H9 (cell line): Measurements from ENCODE around the gene MAST2. TPM values are rescaled to one million over a fixed set of nuclear protein-coding genes. Genes with fewer than 3 reads are reported as not detected.

Source experiments
- DNase-seq: peaks from one replicate; pipeline ENCODE4 v3.0.0-alpha.2; 2017
- H2AFZ ChIP-seq: one replicate; pipeline ENCODE4 v1.6.1; 2013; ENCODE audit warnings: mild to moderate bottlenecking, low read length, control low read depth, moderate library complexity
- H2AK5ac ChIP-seq: 2 replicates; pipeline ENCODE4 v1.6.1; 2013; ENCODE audit warnings: low read length, control low read depth, mixed read lengths; ENCODE audit not compliant: insufficient read length
- H2BK120ac ChIP-seq: one replicate; pipeline ENCODE4 v1.6.1; 2013; ENCODE audit warnings: low read depth, mild to moderate bottlenecking, low read length, control low read depth, inconsistent platforms; ENCODE audit not compliant: poor library complexity, severe bottlenecking
- H2BK12ac ChIP-seq: 2 replicates; pipeline ENCODE4 v1.6.1; 2013; ENCODE audit warnings: low read length, control low read depth, mixed read lengths, low read depth; ENCODE audit not compliant: insufficient read length
- H2BK15ac ChIP-seq: 2 replicates; pipeline ENCODE4 v1.6.1; 2013; ENCODE audit warnings: low read depth, low read length, control low read depth
- H2BK20ac ChIP-seq: one replicate; pipeline ENCODE4 v1.6.1; 2013; ENCODE audit warnings: low read depth, mild to moderate bottlenecking, low read length, control low read depth, inconsistent platforms; ENCODE audit not compliant: poor library complexity, severe bottlenecking
- H2BK5ac ChIP-seq: 2 replicates; pipeline ENCODE4 v1.6.1; 2013; ENCODE audit warnings: low read length, control low read depth, mixed read lengths; ENCODE audit not compliant: insufficient read length
- H3K14ac ChIP-seq: 2 replicates; pipeline ENCODE4 v1.6.1; 2013; ENCODE audit warnings: low read length, control low read depth; ENCODE audit not compliant: insufficient read depth
- H3K18ac ChIP-seq: 2 replicates; pipeline ENCODE4 v1.6.1; 2013; ENCODE audit warnings: low read depth, mild to moderate bottlenecking, mixed read lengths, low read length, control low read depth; ENCODE audit not compliant: insufficient read length
- H3K23ac ChIP-seq: 2 replicates; pipeline ENCODE4 v1.6.1; 2013; ENCODE audit warnings: low read length, control low read depth, mixed read lengths, low read depth; ENCODE audit not compliant: insufficient read length
- H3K23me2 ChIP-seq: 2 replicates; pipeline ENCODE4 v1.6.1; 2013; ENCODE audit warnings: low read depth, mild to moderate bottlenecking, mixed read lengths, low read length, control low read depth; ENCODE audit not compliant: insufficient read length, poor library complexity, severe bottlenecking
- H3K27ac ChIP-seq: 2 replicates; pipeline ENCODE4 v1.5.1; 2013; ENCODE audit warnings: low read length, control low read depth, mixed read lengths, low read depth; ENCODE audit not compliant: insufficient read length
- H3K27me3 ChIP-seq: 2 replicates; pipeline ENCODE4 v1.6.1; 2013; ENCODE audit warnings: low read length, control low read depth, inconsistent platforms; ENCODE audit not compliant: insufficient read depth
- H3K4ac ChIP-seq: 2 replicates; pipeline ENCODE4 v1.6.1; 2013; ENCODE audit warnings: low read depth, mild to moderate bottlenecking, control low read depth, inconsistent platforms, low read length, moderate library complexity
- H3K4me1 ChIP-seq: 2 replicates; pipeline ENCODE4 v1.6.1; 2013; ENCODE audit warnings: low read length, control low read depth, inconsistent platforms; ENCODE audit not compliant: insufficient read depth
- H3K4me2 ChIP-seq: 2 replicates; pipeline ENCODE4 v1.6.1; 2013; ENCODE audit warnings: low read length, control low read depth, mixed read lengths; ENCODE audit not compliant: insufficient read length, insufficient read depth
- H3K56ac ChIP-seq: 2 replicates; pipeline ENCODE4 v1.6.1; 2013; ENCODE audit warnings: low read depth, mild to moderate bottlenecking, mixed read lengths, low read length, control low read depth; ENCODE audit not compliant: insufficient read length
- H3K79me1 ChIP-seq: 2 replicates; pipeline ENCODE4 v1.6.1; 2013; ENCODE audit warnings: low read depth, mild to moderate bottlenecking, moderate library complexity, low read length, control low read depth, inconsistent platforms; ENCODE audit not compliant: insufficient read depth, poor library complexity, severe bottlenecking
- H3K79me2 ChIP-seq: 2 replicates; pipeline ENCODE4 v1.6.1; 2013; ENCODE audit warnings: low read length, control low read depth, inconsistent platforms; ENCODE audit not compliant: insufficient read depth
- H3K9ac ChIP-seq: 2 replicates; pipeline ENCODE4 v1.6.1; 2013; ENCODE audit warnings: low read length, control low read depth, mixed read lengths; ENCODE audit not compliant: insufficient read length; ENCODE audit errors: extremely low read depth
- H3K9me3 ChIP-seq: one replicate; pipeline ENCODE4 v1.6.1; 2013; ENCODE audit warnings: low read depth, low read length, inconsistent platforms; ENCODE audit not compliant: control insufficient read depth
- H3T11ph ChIP-seq: one replicate; pipeline ENCODE4 v1.6.1; 2013; ENCODE audit warnings: mild to moderate bottlenecking, low read length, control low read depth, inconsistent platforms
- H4K20me1 ChIP-seq: one replicate; pipeline ENCODE4 v1.6.1; 2013; ENCODE audit not compliant: control insufficient read depth, insufficient read length, insufficient read depth
- H4K5ac ChIP-seq: 2 replicates; pipeline ENCODE4 v1.6.1; 2013; ENCODE audit warnings: low read depth, mild to moderate bottlenecking, mixed read lengths, low read length, control low read depth; ENCODE audit not compliant: insufficient read length
- H4K8ac ChIP-seq: replicated peaks from 2 replicates; pipeline ENCODE4 v1.6.1; 2013; ENCODE audit warnings: low read length, control low read depth, mixed read lengths, low read depth; ENCODE audit not compliant: insufficient read length
- H4K91ac ChIP-seq: 2 replicates; pipeline ENCODE4 v1.6.1; 2013; ENCODE audit warnings: low read depth, mild to moderate bottlenecking, moderate library complexity, mixed read lengths, low read length, control low read depth; ENCODE audit not compliant: insufficient read length
- H3K27ac Mint-ChIP-seq, 3 experiments: 2 replicates in 2 of 3; 3 replicates in 1 of 3; pipeline ENCODE4 v1.8.0; 2020 to 2021; ENCODE audit warnings: mixed read lengths in 3 of 3, mild to moderate bottlenecking in 1 of 3, moderate library complexity in 1 of 3
- H3K27me3 Mint-ChIP-seq: 2 replicates; pipeline ENCODE4 v1.8.0; 2021; ENCODE audit warnings: low read depth, mild to moderate bottlenecking, moderate library complexity, mixed read lengths
- H3K36me3 Mint-ChIP-seq, 3 experiments: 2 replicates in 2 of 3; 3 replicates in 1 of 3; pipeline ENCODE4 v1.8.0; 2020 to 2021; ENCODE audit warnings: low read depth in 3 of 3, mixed read lengths in 3 of 3; ENCODE audit not compliant: insufficient read depth in 1 of 3
- H3K4me1 Mint-ChIP-seq, 2 experiments: 2 replicates each; pipeline ENCODE4 v1.8.0; 2020; ENCODE audit warnings: mixed read lengths in 2 of 2
- H3K4me3 Mint-ChIP-seq, 2 experiments: 2 replicates in 1 of 2; 3 replicates in 1 of 2; pipeline ENCODE4 v1.8.0; 2020 to 2021; ENCODE audit warnings: mild to moderate bottlenecking in 2 of 2, mixed read lengths in 2 of 2, moderate library complexity in 1 of 2
- H3K9me3 Mint-ChIP-seq, 2 experiments: 2 replicates in 1 of 2; 3 replicates in 1 of 2; pipeline ENCODE4 v1.8.0; 2020; ENCODE audit warnings: mild to moderate bottlenecking in 2 of 2, mixed read lengths in 2 of 2, moderate library complexity in 1 of 2
- WGBS: extraction: QIAGEN DNeasy Blood & Tissue Kit; methylation state at CpG from one replicate; pipeline ENCODE4 v1.1.7; 2013; ENCODE audit warnings: missing lambda C conversion rate, low lambda C conversion rate, mixed read lengths; ENCODE audit not compliant: insufficient read length; ENCODE audit errors: extremely low coverage; 5-methylcytosine and 5-hydroxymethylcytosine counted together
- total RNA-seq: library from RNA; stranded (reverse); gene quantifications from 2 replicates; pipeline ENCODE4 v1.2.1, GENCODE V29; 2021
- TF ChIP-seq, protein P1 (sequence below): fragments of 200-600 bp; sonication (generic); conservative IDR thresholded peaks from 3 replicates; pipeline ENCODE4 v1.8.0; 2021; ENCODE audit warnings: antibody characterized with exemption, mild to moderate bottlenecking

The MAST2 gene
- total RNA-seq, 1 experiment from 2014 or later = 28.8 TPM

DNA sequence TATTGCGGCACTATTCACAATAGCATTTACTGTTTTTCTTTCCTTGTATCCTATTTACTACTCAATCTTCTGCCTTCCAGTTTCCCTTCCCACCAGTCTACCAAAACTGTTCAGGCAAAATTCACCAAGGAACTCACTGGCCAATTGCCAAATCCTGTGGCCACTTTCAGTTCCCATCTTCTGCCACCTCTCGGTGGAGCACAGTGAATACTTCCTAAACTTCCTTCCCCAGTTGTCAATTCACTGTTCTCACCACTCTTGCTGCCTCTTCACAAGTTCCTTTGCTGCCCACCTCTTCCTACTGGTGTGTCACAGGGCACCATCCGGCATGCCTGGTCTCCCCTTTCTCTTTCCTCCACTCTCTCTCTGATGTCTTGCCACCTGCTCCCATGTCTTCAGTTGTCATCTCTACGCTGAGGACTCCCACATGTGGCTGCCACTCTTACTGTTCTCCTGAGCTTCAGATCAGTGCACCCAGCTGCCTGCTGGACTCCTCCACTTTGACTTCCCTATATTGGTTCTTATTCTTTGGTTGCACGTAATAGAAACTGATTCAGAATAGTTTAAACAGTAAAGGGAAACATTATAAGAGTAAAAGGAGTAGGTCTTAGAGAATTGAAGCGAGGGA, 214.6 kb downstream of the MAST2 start:
- no peak overlapping the region for H3K14ac ChIP-seq
- no peak overlapping the region for H3K56ac ChIP-seq
- H4K5ac ChIP-seq = no peak overlapping the region
- DNase-seq = no peak
- Mint-ChIP-seq H3K9me3 (peaks cover 0 to 3% of the 10 kb centered on the region in 2 experiments; a peak in 3 of 5 replicates), H3K4me1 (no peaks in the 10 kb centered on the region), H3K4me3 (no peak overlapping the region), H3K27ac (no peak overlapping the region), H3K27me3 (no peaks in the 10 kb centered on the region), H3K36me3 (peaks cover 17 to 20% (median 18%) of the 10 kb centered on the region in 3 experiments)
- H3K23ac ChIP-seq = no peak overlapping the region
- no peak overlapping the region for H4K8ac ChIP-seq
- no peak overlapping the region for H3K9ac ChIP-seq
- no peak overlapping the region for H2BK5ac ChIP-seq
- no peak overlapping the region for H3K18ac ChIP-seq
- H2BK120ac ChIP-seq = no peak overlapping the region
- no peaks in the 10 kb centered on the region for H3K79me2 ChIP-seq
- H2BK15ac ChIP-seq = no peak overlapping the region
- no peak overlapping the region for H3T11ph ChIP-seq
- H2BK12ac ChIP-seq = no peak overlapping the region
- no peak overlapping the region for H3K4me2 ChIP-seq
- H3K27me3 ChIP-seq = no peaks in the 10 kb centered on the region
- no peak overlapping the region for H2BK20ac ChIP-seq
- H3K79me1 ChIP-seq = no peaks in the 10 kb centered on the region
- TF ChIP-seq, protein P1, sequence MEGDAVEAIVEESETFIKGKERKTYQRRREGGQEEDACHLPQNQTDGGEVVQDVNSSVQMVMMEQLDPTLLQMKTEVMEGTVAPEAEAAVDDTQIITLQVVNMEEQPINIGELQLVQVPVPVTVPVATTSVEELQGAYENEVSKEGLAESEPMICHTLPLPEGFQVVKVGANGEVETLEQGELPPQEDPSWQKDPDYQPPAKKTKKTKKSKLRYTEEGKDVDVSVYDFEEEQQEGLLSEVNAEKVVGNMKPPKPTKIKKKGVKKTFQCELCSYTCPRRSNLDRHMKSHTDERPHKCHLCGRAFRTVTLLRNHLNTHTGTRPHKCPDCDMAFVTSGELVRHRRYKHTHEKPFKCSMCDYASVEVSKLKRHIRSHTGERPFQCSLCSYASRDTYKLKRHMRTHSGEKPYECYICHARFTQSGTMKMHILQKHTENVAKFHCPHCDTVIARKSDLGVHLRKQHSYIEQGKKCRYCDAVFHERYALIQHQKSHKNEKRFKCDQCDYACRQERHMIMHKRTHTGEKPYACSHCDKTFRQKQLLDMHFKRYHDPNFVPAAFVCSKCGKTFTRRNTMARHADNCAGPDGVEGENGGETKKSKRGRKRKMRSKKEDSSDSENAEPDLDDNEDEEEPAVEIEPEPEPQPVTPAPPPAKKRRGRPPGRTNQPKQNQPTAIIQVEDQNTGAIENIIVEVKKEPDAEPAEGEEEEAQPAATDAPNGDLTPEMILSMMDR = no peak
- H3K9me3 ChIP-seq = no peaks in the 10 kb centered on the region
- no peak overlapping the region for H3K4ac ChIP-seq
- no peak overlapping the region for H4K91ac ChIP-seq
- WGBS = no CpG with 5 or more reads among the region's 6 CpGs
- no peak overlapping the region for H2AK5ac ChIP-seq
- H2AFZ ChIP-seq = no peak overlapping the region
- H3K23me2 ChIP-seq = no peaks in the 10 kb centered on the region
- no peaks in the 10 kb centered on the region for H3K4me1 ChIP-seq
- H3K27ac ChIP-seq = no peak overlapping the region
- H4K20me1 ChIP-seq = no peaks in the 10 kb centered on the region
